ENCODE data around the gene RIMS4. TPM values are rescaled to one million over a fixed set of nuclear protein-coding genes. Genes with fewer than 3 reads are reported as not detected.

The RIMS4 gene
- total and polyA plus RNA-seq, 12 donors: 0.04 to 0.42 (median 0.13) TPM; not detected in 5

GRCh38 chr20:44704551-44704971 is 105.8 kb downstream of the RIMS4 start:
- Histone ChIP-seq H3K9me3 (no peaks in the 10 kb centered on the region), H3K36me3 (no peaks in the 10 kb centered on the region), H3K4me1 (peaks cover 21 to 60% (median 41%) of the 10 kb centered on the region in 9 donors), H3K27ac (peak overlapping the region in 6 of 10 donors; percentile 4 to 83 (median 74)), H3K4me3 (no peak overlapping the region), H3K27me3 (no peaks in the 10 kb centered on the region)
- WGBS, 2 donors: 81 to 82% methylated on average over 4 of the region's 4 CpGs
- intact Hi-C loops (cut with DNase I): no loop called here
- TF ChIP-seq CTCF (IDR thresholded peaks at IDR 0.05): no peak
- ATAC-seq (no peak), DNase-seq (no peak)

- no peak overlapping the region for H3K4me3 ChIP-seq
- no peaks in the 10 kb centered on the region for H3K9me3 ChIP-seq
- no peak for TF ChIP-seq CTCF (IDR thresholded peaks at IDR 0.05)
- no peaks in the 10 kb centered on the region for H3K36me3 ChIP-seq
- ATAC-seq: no peak
- intact Hi-C loops (cut with DNase I): no loop called here
- 84 to 92% methylated on average over 9 of the region's 9 CpGs for WGBS, 2 donors
- DNase-seq: no peak
- no peaks in the 10 kb centered on the region for H3K27me3 ChIP-seq
- peaks cover 21 to 60% (median 41%) of the 10 kb centered on the region in 9 donors for H3K4me1 ChIP-seq
- peak overlapping the region in 7 of 10 donors; percentile 11 to 83 (median 69) for H3K27ac ChIP-seq
Observed at GRCh38 chr20:44703956-44704488, 106.3 kb downstream of the RIMS4 start.

- Histone ChIP-seq H3K4me3 (no peak overlapping the region), H3K36me3 (no peaks in the 10 kb centered on the region), H3K4me1 (peaks cover 21 to 60% (median 41%) of the 10 kb centered on the region in 9 donors), H3K27ac (peak overlapping the region; percentile 57 to 83 (median 70)), H3K27me3 (no peaks in the 10 kb centered on the region), H3K9me3 (no peaks in the 10 kb centered on the region)
- no peak for DNase-seq
- ATAC-seq: peak in 6 of 8 donors; percentile 1 to 41 (median 26)
- TF ChIP-seq CTCF (IDR thresholded peaks at IDR 0.05): peak in 1 of 9 donors; percentile 2
- WGBS, 2 donors: 47 to 49% methylated on average over 12 of the region's 12 CpGs
- intact Hi-C loops (cut with DNase I): no loop called here
Observed at GRCh38 chr20:44703183-44703925, 107.0 kb downstream of the RIMS4 start.

GRCh38 chr20:44702776-44703175 is 107.6 kb downstream of the RIMS4 start:
- DNase-seq: peak; percentile 89 to 90
- Histone ChIP-seq H3K27me3 (no peaks in the 10 kb centered on the region), H3K9me3 (no peaks in the 10 kb centered on the region), H3K4me1 (peaks cover 21 to 60% (median 41%) of the 10 kb centered on the region in 9 donors), H3K27ac (peak overlapping the region; percentile 57 to 83 (median 72)), H3K4me3 (no peak overlapping the region), H3K36me3 (no peaks in the 10 kb centered on the region)
- ATAC-seq: peak; percentile 82 to 94 (median 92)
- 5 to 8% methylated on average over 9 of the region's 9 CpGs for WGBS, 2 donors
- intact Hi-C loops (cut with DNase I): no loop called here
- peak in 3 of 9 donors; percentile 7 to 12 (median 11) for TF ChIP-seq CTCF (IDR thresholded peaks at IDR 0.05)
